HG03558 (cell line): ENCODE measurements around the gene ZBTB7C.

Experiments
- ATAC-seq: cut with Tn5 transposase; IDR thresholded peaks from one replicate; pipeline ENCODE4 v1.9.1; 2021; ENCODE audit warnings: moderate number of reproducible peaks; ENCODE audit not compliant: unreplicated experiment; ENCODE audit errors: extremely low read depth

ZBTB7C gene

DNA sequence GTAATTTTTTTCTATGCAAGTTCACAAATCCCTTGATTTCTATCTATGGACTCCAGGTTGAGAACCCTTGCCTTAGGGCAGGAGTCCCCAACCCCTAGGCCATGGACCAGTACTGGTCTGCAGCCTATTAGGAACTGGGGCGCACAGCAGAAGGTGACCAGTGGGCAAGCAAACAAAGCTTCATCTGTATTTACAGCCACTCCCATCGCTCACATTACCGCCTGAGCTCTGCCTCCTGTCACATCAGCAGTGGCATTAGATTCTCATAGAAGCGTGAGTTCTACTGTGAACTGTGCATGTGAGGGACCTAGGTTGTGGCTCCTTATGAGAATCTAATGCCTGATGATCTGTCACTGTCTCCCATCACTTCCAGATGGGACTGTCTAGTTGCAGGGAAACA lies 408.5 kb downstream of the ZBTB7C start:
- ATAC-seq, result no peak

GRCh38 chr18:47999801-48000248 lies 409.4 kb downstream of the ZBTB7C start:
- no peak for ATAC-seq

DNA sequence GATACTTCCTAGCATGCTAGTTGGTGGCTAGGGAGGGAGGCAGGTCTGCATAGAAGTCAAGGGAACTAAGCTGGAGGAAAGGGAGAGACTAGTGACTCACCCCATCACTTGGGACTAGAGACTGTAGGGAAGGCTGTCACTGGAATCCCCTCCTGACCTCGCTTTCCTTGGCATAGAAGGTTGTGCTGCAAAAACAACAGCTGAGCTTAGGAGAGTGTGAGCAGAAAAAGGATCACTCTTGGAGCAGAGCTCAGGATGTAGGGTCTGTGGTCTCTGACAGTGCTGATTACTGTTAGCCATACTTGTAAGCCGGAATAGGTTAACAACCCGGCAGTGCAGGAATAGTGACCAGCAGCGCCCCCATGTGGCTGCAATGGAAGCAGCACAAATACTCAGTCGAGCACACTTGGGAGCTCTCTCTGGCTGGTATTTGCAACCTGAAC lies 411.8 kb downstream of the ZBTB7C start:
- ATAC-seq, result no peak

GRCh38 chr18:47996091-47996541 lies 413.1 kb downstream of the ZBTB7C start:
- no peak for ATAC-seq

DNA sequence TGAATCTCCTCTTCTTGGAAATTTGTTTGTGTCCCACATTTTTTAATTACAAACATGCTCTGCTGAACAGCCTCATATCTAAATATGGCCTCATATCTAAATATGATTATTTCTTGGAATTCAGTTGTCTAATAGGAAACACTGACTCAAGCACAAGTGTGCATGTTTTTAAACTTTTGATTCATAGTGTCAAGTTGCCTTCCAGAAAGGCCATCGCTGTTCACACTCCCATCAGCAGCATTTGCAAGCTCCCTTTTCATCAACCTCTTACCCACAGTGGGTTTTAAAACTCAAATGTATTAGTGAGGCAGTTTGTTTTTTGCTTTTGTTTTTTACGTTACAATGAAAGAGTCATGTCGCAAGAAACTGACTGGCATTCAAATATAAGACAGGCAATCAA lies 413.5 kb downstream of the ZBTB7C start:
- ATAC-seq, result no peak

- ATAC-seq, result no peak
Observed at GRCh38 chr18:47993409-47993808, 415.8 kb downstream of the ZBTB7C start.

- no peak for ATAC-seq
Observed at GRCh38 chr18:47992976-47993375, 416.2 kb downstream of the ZBTB7C start.

DNA sequence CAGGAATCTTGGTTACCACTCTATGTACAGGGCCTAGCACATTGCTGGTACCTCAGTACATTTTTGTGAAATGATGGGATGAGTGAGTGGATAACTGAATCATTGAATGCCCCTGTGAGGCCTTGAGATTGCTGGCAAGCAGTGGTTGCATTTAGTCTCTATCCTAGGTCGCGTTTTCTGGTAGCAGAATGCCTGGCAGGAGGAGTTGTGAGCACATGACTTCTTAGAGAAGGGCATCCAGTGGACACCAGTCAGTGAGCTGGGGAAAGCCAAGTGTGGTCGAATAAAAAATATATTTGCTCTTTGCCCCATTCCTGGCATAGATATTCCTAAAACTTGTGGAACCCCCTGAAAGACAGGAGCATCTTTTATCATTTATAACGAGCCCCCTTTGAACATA lies 416.9 kb downstream of the ZBTB7C start:
- no peak for ATAC-seq

GRCh38 chr18:47990981-47991380 lies 418.2 kb downstream of the ZBTB7C start:
- no peak for ATAC-seq

DNA sequence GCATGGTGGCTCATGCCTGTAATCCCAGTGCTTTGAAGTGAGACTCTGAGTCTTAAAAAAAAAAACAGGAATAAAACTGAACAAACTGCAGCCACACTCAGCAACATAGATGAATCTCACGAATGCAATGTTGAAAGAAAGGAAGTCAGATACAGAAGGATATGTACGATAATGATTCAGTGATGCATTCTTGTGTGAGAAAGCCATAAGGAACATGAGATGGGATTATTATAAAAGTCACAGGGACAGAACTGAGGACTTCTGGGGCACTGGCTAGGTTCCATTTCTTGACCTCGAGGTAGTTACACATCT lies 421.8 kb downstream of the ZBTB7C start:
- no peak for ATAC-seq

GRCh38 chr18:47986620-47987387 lies 422.4 kb downstream of the ZBTB7C start:
- ATAC-seq, result no peak

GRCh38 chr18:47985866-47986265 lies 423.3 kb downstream of the ZBTB7C start:
- no peak for ATAC-seq

DNA sequence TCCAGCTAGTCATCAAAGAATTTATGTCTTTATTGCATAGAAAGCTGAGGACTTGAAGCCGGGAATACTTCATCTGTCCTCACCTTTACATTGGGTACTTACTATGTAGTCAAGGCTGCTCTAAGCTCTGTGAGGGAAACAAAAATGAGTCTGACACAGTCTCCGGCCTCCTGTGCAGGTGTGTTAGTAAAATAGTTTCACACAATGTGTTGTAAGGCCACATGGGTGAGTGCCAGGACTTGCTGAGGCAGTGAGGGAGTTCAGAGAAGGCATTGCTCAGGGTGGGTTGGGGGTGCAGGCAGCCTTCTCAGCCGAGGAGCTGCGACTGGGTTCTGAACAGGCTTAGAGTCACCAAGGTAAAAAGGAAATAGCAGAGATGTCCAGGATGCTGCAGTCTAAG lies 424.2 kb downstream of the ZBTB7C start:
- no peak for ATAC-seq

- no peak for ATAC-seq
Observed at GRCh38 chr18:47983946-47984345, 425.2 kb downstream of the ZBTB7C start.

DNA sequence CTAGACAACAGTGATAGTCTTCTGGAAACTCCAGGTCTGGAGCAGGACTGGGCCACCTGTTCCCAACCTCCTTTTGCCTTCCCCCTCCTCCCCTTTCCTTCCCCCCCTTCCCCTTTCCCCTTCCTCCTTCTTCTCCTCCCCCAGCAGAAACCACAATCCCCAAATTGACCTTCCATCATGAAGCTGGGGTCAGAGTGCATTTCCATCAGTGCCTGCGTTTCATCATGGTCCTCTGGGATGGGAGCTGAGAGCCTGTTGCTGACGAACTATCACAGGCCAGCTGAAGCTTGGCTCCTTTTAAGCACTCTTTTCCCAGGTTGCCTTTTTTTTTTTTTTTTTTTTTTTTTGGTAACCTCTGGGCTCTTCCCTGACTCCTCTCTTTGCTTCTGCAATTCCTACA lies 426.1 kb downstream of the ZBTB7C start:
- ATAC-seq, result no peak

DNA sequence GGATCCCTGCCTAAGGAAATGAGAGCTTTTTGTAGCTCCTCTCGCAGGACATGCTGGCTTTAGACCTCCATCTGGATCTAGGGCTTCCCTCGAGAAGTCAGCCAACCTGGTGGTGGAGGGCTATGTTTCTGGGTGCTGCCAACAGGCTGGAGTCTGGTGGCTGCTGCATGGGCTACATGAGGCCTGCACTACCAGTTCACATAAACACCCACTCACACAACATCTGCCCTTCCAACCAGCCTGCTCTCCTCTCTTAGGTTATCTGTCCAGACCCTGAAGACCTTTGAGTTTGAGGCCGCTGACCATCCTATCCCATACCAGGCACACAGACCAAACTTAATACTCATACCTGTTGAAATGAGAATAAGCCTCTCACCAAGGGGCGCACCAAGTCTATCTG lies 427.4 kb downstream of the ZBTB7C start:
- ATAC-seq, result no peak

GRCh38 chr18:47981320-47981719 lies 427.9 kb downstream of the ZBTB7C start:
- ATAC-seq, result no peak

GRCh38 chr18:47979611-47980200 lies 429.5 kb downstream of the ZBTB7C start:
- no peak for ATAC-seq

DNA sequence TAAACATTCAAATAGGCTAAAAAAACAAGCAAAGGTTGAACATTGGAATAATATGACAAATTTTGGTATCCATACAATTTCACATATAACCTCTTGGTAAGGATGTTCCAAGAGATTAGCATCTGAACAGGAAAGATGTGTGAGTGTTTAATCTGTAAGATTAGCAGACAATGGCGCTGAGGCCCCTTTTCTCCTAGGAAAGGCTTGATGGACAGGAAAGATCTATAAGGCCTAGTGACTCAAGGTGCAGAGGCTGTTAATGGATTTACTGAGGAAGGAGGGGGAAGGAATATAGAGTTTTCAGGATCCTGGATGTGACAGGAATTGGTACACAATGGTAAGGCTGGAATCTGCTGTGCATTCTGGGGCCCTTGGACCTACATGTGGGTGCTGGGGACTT lies 430.6 kb downstream of the ZBTB7C start:
- ATAC-seq, result no peak

- no peak for ATAC-seq
Observed at GRCh38 chr18:47978141-47978540, 431.0 kb downstream of the ZBTB7C start.
